ENCODE data around the gene ZNF148.
"Not testable (repeated sequence)": the region's sequence is repeated elsewhere in the genome, so short reads cannot be mapped to it uniquely, and the experiment has no call there.

ZNF148 gene

GRCh38 chr3:125378762-125379161 is 3.6 kb upstream of the ZNF148 start:
- no peak for FAIRE-seq
- no peak for DNase-seq (ENCODE audit: low spot score)

GRCh38 chr3:125375950-125376679 is 990 bp upstream of the ZNF148 start:
- FAIRE-seq = peak; percentile 82
- DNase-seq (ENCODE audit: low spot score) = no peak

- FAIRE-seq (peak; percentile 78), DNase-seq (ENCODE audit: low spot score) (peak; percentile 58)
These were observed 577 bp downstream of the ZNF148 start for GRCh38 chr3:125374501-125374995.

GRCh38 chr3:125367403-125368230 is 7.5 kb downstream of the ZNF148 start:
- FAIRE-seq (no peak), DNase-seq (ENCODE audit: low spot score) (no peak)

GRCh38 chr3:125366132-125366531 is 9.0 kb downstream of the ZNF148 start:
- DNase-seq (ENCODE audit: low spot score) = no peak
- no peak for FAIRE-seq

GRCh38 chr3:125359700-125360099 is 15.4 kb downstream of the ZNF148 start:
- FAIRE-seq = no peak
- DNase-seq (ENCODE audit: low spot score) = no peak

- FAIRE-seq (no peak), DNase-seq (ENCODE audit: low spot score) (no peak)
These were observed 16.2 kb downstream of the ZNF148 start for GRCh38 chr3:125358923-125359322.

GRCh38 chr3:125357837-125358236 is 17.3 kb downstream of the ZNF148 start:
- DNase-seq (ENCODE audit: low spot score) = no peak
- FAIRE-seq = no peak

- FAIRE-seq = no peak
- DNase-seq (ENCODE audit: low spot score) = no peak
These were observed 18.0 kb downstream of the ZNF148 start for GRCh38 chr3:125357032-125357658.

GRCh38 chr3:125356140-125357026 is 18.7 kb downstream of the ZNF148 start:
- no peak for FAIRE-seq
- no peak for DNase-seq (ENCODE audit: low spot score)

- FAIRE-seq (no peak), DNase-seq (ENCODE audit: low spot score) (no peak)
These were observed 21.5 kb downstream of the ZNF148 start for GRCh38 chr3:125353659-125354058.

- no peak for FAIRE-seq
- no peak for DNase-seq (ENCODE audit: low spot score)
These were observed 22.0 kb downstream of the ZNF148 start for GRCh38 chr3:125353128-125353527.

- FAIRE-seq (no peak), DNase-seq (ENCODE audit: low spot score) (no peak)
These were observed 23.2 kb downstream of the ZNF148 start for GRCh38 chr3:125351814-125352456.

GRCh38 chr3:125351152-125351551 is 24.0 kb downstream of the ZNF148 start:
- FAIRE-seq = no peak
- DNase-seq (ENCODE audit: low spot score) = no peak

GRCh38 chr3:125350597-125350996 is 24.5 kb downstream of the ZNF148 start:
- no peak for DNase-seq (ENCODE audit: low spot score)
- FAIRE-seq = peak; percentile 71

- DNase-seq (ENCODE audit: low spot score) (no peak), FAIRE-seq (no peak)
These were observed 25.5 kb downstream of the ZNF148 start for GRCh38 chr3:125349556-125350165.

GRCh38 chr3:125349055-125349454 is 26.1 kb downstream of the ZNF148 start:
- DNase-seq (ENCODE audit: low spot score) (no peak), FAIRE-seq (no peak)

- not testable (repeated sequence) for FAIRE-seq; DNase-seq (ENCODE audit: low spot score)
These were observed 31.8 kb downstream of the ZNF148 start for GRCh38 chr3:125343367-125343766.

- DNase-seq (ENCODE audit: low spot score) (no peak), FAIRE-seq (no peak)
These were observed 35.0 kb downstream of the ZNF148 start for GRCh38 chr3:125340121-125340520.

GRCh38 chr3:125337506-125337905 is 37.6 kb downstream of the ZNF148 start:
- no peak for DNase-seq (ENCODE audit: low spot score)
- FAIRE-seq = no peak
